ENCODE measurements around the gene HEYL. TPM values are rescaled to one million over a fixed set of nuclear protein-coding genes. Genes with fewer than 3 reads are reported as not detected.

Gene HEYL
- not detected for total RNA-seq

DNA sequence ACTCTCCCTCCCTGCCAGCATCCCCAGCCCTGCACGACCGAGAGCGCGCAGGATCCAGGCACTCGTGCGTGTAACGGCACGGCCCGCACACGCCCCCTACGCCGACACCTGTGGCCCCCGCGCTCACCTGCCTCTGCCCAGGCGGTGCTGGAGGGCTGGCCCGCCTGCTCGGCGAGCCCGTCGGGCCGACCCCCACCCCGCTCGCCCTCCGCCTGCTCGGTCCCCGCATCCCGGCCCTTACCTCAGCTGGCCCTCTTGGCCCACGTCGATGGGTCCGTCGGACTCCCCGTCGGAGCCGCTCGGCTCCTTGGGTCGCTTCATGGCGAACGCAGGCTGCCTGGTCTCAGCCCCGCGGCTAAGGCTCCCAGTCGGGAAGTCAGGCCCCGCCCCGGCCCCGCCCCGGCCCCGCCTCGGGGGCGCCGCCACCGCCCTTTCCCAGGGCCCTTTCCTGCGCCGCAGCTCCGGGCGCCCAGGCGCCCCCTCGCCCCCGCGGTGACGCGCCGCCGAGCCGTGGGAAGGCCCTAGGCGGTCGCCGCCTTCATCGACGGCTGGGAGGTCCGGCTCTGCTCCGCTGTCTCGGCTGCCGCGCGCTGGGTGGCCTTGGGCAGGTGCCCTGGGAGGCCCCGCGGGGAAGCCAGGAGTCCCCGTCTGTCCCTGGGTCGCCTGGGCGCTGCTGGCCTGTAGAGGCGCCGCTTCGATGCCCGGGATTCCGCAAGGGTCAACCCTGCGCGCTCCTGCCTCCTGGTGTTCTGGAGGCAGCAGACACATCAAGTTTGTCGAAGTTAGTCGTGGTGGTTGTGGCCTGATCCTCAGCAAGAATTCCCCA, at the start of gene HEYL:
Gene HEYL, minus strand, starts transcription at position 339 of the 826 bp plus-strand sequence. Its CDS starts 18 bp downstream, at position 321.
- peak; percentile 30 for DNase-seq

DNA sequence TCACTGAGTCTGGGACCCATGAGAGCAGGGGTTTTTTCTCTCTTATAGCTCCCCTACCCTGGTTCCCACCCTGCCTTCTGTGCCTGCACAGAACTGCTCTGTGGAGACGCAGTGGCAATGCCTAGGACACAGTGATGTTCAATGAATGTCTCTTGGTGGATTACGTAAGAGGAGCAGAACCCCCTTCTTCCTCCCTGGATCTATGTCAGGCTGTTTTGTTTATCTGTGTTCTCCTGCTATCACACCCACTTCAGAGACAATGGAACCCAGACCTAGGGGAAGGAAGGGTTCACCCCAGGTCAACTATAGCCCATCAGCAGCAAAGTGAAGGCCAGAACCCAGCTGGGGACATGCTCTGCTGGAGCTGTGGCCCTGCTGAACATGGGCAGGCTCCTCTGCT, 49.8 kb upstream of the HEYL start:
- no peak for DNase-seq

DNA sequence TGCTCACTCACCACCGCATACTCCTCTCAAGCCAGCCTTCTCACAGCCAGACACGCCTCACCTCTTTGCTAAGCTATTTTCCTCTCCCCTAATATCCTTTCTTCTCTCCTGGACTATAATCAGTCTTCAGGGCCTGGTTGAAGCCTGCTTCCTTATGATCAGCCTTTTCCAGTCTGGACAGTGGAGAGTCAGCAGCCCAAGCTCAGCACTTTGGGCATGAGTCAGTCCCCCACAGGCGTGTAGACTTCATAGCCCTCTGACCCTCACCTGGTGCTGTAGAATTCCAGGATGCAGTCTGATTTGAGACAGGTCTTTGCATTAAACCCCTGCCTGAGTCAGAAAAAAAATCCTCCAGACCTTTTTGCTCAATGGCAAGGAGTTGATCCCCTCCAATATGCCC, 49.3 kb upstream of the HEYL start:
- no peak for DNase-seq

DNA sequence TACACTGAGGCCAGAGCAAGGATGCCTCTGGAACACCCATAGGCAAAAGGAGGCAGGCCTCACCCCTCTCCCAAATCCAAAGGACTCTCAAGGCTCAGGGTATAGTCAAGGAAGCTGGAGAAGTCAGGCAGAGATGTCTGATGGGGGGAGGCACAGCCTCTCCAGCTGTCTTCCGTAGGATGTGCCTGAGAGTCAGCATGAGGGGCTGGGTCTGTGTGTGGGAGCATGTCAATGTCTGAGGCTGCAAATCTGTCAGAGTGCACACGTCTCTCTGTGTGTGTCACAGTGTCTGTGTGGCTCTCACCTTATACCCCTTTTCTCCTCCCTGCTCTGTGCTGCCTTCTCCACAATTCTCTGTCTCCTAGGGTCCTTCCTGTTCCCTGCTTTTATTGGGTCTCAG, 47.8 kb upstream of the HEYL start:
- DNase-seq = no peak

DNA sequence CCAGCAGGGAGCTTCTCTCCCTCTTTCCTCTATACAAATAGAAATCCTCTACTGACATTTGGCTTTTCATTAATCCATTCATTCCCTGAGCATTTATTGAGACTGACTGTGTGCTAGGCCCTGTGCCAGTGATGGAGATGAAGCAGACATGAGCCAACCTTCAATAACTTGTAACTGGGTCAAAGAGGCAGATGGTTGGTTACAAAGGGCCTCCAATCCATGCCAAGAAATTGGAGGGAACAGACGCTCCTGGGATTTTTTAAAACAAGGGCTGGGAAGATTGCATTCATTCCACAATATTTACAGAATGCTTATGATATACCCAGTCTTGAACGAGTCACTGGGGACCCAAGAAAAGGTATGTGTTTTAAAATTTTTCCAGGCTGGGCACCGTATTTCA, 45.6 kb upstream of the HEYL start:
- DNase-seq = no peak

DNA sequence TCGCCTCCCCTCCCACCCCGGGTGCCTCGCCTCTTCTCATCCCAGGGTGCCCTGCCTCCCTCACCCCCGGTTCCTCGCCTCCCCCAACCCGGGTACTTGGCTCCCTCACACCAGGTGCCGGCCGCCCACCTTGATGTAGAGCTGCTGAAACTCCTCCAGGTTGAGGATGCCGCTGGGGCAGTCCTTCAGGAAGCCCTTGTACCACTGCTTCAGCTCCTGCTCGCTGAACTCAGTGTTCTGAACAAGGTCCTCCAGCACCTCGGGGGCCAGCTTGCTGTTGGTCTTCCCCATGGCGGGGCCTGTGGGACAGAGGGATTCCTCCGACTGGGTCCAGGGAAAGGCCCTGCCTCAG, 44.8 kb upstream of the HEYL start:
- no peak for DNase-seq

DNA sequence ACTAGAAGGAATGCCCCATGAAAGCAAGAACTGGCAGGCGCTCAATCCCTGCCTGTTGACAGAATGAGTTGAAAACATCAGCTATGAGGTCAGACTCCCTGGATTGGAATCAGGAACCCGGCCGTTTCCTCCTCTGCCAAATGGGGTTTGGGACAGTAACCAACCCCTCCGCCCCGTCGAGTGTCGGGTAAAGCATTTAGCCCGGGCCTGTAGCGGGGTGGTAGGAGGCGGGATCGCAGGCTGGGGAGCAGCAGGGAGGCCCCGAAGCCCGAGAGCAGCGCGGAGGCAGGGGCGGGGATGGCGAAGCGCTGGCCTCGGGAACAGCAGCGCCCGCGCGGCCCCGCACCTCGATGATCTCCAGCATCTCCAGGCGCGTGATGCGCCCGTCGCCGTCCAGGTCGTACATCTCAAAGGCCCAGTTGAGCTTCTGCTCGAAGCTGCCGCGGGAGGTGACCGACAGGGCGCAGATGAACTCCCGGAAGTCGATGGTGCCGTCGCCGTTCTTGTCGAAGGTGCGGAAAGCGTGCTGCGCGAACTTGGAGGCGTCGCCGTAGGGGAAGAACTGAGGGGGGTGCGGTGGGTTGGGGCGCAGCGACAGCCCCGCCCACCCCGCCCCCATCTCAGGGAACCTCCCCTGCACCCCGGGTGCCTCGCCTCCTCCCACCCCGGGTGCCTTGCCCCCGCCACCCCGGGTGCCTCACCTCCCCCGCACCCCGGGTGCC, 44.3 kb upstream of the HEYL start:
- peak; percentile 42 for DNase-seq

DNA sequence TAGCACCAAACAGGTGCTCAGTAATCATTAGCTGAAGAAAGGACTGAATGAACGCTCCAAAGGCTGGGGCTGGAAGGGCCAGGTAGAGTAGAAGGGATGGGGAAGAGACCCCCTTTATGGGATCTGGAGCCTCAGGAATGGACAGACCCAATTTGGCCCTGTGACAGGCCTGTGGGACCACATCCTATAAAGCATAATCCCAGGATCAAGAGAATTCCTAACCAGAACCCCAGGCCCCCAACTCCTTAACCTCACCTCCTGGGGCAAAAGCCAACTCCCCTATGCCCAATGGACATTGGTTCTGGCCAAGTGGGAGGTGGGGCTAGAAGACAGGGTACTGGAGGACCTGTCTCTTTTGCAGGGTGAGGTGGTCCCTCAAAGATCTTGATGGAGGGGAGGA, 42.6 kb upstream of the HEYL start:
- DNase-seq = no peak

DNA sequence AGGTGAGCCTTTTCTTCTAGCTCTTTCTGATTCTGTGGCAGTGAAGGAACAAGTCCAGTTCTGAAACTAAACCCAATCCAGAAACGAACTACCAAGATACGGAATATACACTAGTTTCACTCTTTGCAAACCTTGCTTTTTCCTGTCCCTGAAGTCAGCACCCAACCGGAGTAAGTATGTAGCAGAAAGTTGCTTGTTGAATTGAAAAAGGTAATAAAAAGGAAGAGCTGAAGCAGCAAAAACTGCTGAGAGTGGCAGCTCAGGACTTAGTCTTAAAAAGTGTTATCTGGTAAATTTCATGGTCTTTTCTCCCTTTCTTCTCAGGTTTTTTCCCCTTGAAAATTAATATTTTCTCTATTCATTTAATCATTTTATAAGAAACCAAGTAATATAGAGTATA, 41.9 kb upstream of the HEYL start:
- DNase-seq = no peak

DNA sequence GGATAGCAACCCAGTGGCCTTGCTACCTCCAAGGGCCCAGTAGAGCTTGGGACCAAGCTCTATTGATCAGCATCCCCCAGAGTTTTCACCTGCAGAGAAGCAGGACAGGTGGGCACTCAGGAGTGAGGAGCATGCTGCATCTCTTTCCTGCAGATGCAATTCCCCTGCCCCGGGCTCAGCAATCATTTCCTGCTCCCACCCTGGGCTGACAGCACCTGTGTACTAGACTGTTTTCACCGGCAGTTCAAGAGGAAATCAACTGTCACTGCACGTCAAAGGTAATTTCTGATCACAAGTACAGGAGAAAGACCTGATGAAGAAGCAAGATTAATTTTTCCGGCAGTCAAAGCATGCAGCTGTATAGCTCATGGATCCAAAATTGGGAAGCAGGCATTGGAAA, 41.3 kb upstream of the HEYL start:
- DNase-seq = no peak

DNA sequence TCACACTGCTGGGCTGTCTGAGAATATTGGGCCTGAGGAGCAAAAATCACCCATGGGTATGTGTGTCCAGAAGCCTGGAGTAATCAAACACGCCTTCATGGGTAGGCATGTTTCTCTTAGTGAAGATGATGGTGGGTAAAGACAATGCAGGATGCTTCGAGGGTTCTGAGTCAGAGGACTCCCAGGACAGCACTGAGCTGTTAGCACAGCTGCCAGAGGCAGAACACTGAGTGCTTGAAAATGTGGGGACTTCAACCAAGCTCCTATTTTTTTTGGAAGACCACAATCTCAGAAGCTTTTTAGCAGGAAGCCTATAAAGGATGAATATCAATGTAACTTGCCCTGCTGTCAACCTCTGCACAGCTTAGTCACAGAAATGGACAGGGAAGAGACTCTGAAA, 40.4 kb upstream of the HEYL start:
- no peak for DNase-seq

DNA sequence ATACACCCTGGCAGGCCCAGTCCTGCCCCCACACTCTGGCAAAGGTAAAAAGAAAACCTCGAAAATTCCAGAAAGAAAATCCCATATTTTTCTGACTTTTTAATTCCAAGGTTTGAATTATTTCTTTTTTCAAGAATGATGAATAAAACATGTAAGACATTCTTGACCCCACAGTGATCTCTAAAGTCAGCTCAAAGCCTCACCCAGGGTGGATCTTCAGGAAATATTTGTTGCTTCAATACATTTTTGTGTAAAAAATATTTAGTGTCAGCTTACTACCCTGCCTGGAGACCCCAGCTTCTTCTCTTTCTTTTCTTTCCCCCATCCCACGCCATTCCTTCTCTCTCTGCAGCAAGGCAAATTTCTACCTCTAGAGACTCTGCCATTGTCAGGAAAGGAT, 39.4 kb upstream of the HEYL start:
- no peak for DNase-seq

DNA sequence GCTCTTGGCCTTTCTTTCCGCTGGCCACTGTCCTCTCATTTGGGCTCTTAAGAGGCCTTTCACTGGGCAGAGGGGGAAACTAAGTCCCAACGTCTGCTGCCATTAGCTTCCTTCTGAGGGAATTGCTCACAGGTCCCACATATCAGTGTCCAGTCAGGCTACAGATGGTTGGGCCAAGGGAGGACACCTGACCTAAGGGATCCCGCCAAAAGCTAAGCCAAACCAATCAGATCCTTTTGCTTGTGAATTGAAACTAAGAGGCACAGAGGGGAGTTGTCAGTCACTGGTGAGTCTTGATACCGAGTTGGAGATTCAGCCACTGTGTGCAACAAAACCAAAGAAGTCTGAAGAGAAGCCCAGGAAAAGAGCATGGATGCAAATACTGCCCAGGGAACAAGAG, 38.2 kb upstream of the HEYL start:
- DNase-seq = no peak

DNA sequence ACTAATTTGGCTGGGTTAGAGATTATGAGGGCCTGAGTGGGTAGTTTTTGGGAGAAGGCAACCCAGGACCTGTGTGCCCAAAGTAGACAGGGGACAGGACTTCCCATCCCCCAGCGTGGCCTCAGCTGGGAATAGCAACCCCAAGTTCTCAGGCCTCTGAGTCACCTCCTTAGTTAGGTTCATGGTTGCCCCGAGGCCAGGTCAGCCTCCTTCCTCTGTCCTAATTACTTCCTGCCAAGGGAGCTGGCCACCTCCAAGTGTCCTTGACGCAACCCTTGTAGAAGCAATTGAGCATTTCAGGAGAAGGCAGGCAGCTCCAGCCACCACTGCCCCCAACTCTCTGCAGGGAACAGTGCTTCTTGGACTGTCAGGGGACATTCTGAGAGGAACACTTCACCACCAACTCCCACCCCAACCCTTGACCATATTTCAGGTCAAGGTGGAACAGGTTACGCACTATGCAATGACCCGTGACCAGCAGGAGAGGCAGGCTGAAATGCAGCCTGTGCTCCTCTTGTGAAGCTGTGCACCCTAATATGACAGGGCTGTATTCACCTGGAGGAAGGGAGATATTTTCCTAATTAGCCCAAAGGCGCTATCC, 37.6 kb upstream of the HEYL start:
- no peak for DNase-seq

DNA sequence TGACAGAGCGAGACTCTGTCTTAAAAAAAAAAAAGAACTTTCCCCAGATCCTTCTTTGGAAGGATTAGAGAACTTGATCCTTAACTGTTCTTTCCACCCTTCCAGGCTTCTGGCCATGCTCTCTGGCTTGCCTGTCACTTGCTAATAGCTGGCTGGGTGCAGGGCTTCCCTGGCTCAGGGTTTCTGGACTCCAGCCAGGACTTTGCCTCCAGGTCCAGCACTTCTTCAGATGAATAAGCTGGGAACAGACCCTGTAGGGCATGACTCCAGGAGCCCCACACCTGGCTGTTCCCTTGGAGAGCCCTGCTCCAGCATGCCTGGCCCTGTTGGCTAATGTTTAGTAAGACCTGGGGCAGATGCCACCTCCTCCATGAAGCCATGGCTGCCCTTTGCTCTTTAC, 35.8 kb upstream of the HEYL start:
- no peak for DNase-seq

DNA sequence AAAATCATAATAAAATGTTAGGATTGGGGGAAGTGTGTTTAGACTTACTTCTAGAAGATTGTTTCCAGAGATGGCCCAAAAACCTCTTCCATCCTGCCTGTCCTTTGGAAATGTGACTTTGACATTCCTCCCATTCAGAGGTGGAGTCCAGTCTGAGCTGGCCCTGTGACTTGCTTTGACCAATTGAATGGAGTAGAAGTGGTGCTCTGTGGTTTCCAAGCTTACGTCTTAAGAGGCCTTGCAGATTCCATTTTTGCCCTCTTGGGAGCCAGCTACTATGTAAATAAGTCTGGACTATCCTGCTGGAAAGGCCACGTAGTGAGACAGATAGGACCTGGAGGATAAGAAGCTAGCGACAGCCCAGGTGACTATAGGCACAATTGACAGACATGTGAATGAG, 33.8 kb upstream of the HEYL start:
- no peak for DNase-seq

DNA sequence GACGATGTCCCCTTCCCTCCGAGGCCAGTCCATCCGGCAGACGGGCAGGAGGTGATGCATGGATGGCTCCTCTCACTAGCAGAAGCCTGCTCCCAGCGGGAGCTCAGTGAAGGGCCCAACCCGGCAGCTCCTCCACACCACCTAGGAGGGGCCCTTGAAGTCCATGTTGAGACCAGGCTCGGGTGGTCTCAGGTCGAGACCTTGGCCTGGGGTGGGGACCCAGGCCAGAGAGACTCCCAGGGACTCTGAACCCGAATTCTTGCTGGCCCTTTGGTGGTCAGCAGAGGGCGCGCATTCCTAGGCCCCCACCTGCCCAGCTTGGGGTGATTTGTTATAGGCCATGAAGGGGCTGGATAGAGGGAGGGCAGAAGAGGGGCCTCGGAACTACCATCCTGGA, 33.1 kb upstream of the HEYL start:
- DNase-seq = no peak

DNA sequence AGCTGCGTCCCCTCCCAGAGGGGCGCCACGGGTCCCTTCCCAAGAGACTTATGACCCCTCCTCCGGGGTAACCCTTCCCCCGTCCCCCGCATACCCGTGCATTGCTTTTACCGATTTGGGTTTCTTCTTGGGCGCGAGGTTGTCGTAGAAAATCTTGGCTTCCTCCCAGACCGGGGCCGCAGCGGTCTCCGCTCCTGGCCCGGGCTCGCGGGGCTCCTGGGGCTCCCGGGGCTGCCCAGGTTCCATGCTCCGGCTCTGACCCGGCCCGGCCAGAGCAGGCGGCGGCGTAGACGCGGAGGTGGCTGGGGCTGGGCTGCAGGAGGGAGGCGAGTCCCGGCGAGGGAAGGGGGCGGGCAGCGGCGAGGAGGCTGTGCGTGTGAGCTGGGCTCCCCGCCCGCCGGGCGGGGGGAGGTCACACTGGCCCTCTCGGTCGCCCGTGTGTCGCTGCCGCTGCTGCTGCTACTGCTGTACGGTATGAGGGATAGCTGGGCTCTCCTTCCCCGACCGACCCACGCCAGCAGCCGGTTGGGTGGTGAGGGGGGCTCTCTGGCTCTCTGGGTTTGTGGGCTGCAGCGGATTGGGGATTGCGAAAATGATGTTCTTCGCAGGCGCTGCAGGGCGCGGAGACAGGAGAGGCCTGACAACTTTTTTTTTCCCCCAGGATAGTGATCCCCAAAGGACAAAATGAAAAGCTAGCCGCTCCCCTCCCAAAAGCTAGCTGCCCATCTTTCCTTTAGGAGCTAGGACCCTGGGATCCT, 32.5 kb upstream of the HEYL start, which contains the start of gene NT5C1A:
Gene NT5C1A, minus strand, starts transcription at position 315 of the 758 bp plus-strand sequence. Its CDS starts 69 bp downstream, at position 246.
- DNase-seq = no peak

DNA sequence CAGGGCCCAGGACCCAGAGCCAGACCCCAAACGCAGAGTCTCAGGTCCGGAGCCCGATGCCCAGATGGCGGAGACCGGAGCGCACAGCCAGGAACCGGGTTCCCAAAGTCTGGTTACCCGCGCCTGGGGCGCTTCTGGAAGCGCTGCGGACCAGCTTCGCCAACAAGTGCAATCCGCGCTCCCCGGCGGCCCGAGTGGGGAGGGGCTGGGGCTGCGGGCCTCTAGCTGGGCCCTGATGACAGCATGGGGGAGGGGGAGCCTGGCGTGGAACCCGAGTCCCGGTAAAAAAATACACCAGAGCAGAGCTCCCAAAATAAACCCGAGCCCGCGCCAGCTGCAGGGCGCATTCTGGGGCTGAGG, 32.0 kb upstream of the HEYL start:
- DNase-seq = no peak

DNA sequence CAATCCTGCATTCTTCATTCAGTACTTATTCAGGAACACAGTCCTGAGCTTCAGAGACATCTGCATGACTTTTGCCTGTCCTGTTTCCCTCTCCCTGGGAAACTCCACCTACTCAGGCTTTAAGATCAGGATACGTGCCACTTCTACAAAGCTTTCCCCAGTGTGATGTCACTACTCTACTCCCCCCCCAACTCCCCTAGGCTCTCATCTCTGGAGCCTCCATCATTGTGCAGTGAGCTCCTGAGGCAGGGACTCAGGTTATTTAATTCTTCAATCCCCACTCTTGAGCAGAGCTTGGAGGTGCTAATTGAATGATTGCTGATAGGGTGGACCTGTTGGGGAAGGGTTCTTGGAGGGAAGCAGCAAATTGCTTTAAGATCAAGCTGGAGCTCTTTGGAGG, 31.2 kb upstream of the HEYL start:
- DNase-seq = no peak

DNA sequence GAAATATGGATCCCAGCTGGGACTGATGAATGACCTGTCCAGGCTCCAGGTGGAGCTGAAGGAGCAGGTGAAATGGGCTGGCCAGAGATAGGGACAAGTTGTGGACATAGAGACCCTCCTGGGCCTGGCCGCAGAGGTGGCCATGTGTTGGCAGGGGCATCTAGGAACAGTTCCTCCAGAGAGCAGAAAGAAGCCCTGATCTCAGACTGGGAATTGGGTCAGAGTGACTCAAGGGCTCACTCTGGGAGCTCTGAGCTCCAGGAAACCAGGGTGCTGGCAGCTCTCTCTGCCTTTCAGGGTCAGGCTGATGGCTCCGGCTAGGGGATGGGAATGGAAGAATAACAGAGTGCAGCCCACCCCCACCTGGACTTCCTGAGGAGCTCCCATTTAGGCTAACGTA, 29.5 kb upstream of the HEYL start:
- no peak for DNase-seq

DNA sequence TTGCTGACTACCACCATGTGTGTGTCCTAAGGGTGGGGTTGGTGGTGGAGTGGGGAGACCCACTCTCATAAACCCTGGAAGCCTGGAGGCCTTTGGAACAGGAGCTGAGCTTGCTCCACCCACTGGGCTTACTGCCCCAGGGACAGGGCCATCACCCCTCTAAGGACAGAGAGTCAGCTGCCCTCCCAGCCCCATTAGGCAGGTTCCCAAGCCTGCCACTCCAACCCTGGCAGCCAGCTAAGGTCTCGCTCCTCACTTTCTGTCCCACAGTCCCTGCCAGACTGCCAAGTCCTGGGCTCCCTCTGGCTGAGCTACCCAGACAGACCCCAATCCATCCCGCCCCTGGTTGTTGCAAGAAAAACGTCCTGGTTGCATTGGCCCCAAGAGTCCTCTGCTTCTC, 28.7 kb upstream of the HEYL start:
- DNase-seq = no peak

DNA sequence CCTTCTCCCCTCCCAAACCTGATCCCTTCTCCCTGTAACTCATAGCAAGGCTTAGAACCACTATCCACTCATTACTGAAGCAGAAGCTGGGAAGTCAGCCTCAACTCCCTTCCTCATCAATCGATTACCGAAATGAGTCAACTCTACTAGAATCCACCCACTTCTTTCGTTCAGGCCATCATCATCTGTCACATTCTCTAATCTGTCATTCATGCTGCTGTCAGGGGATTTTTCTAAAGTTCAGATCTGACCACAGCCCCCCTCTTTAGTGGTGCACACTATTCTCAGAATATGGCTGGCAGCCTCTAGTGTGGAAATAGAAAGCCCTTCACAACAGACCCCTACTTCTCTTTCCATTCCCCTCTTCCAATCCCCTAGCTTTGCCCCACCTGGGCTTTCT, 27.3 kb upstream of the HEYL start:
- DNase-seq = no peak
